Keratinocyte (primary cell): ENCODE measurements around the gene LDLRAD4. TPM values are rescaled to one million over a fixed set of nuclear protein-coding genes. Genes with fewer than 3 reads are reported as not detected.

Experiments used
- DNase-seq: peaks from one replicate; pipeline ENCODE4 v3.0.0-alpha.2; 2011; ENCODE audit warnings: low read depth, missing footprints, low spot score
- FAIRE-seq: peaks from 2 replicates; lab custom pipeline; 2011; peaks lifted over from hg19 to GRCh38; lab: Jason Lieb, UNC
- H2AFZ ChIP-seq: 2 replicates; pipeline ENCODE4 v1.6.0; 2012; ENCODE audit warnings: low read length, control low read depth, inconsistent platforms; ENCODE audit not compliant: control insufficient read depth
- H3K27ac ChIP-seq: 2 replicates; pipeline ENCODE4 v1.5.1; 2011; ENCODE audit warnings: low read length; ENCODE audit not compliant: control insufficient read depth, insufficient read depth
- H3K27me3 ChIP-seq: 3 replicates; pipeline ENCODE4 v1.6.0; 2011; ENCODE audit warnings: low read length; ENCODE audit not compliant: control insufficient read depth, insufficient read depth; ENCODE audit errors: extremely low read depth
- H3K36me3 ChIP-seq, 2 experiments: 2 replicates in 1 of 2; 3 replicates in 1 of 2; pipeline ENCODE4 v1.5.1; 2011; ENCODE audit warnings: low read length in 2 of 2, mild to moderate bottlenecking in 1 of 2; ENCODE audit not compliant: control insufficient read depth in 2 of 2, insufficient read depth in 2 of 2; ENCODE audit errors: extremely low read depth in 1 of 2
- H3K4me1 ChIP-seq: 3 replicates; pipeline ENCODE4 v1.5.1; 2011; ENCODE audit warnings: low read length; ENCODE audit not compliant: control insufficient read depth, insufficient read depth; ENCODE audit errors: extremely low read depth
- H3K4me2 ChIP-seq: 3 replicates; pipeline ENCODE4 v1.6.0; 2011; ENCODE audit warnings: low read depth, low read length; ENCODE audit not compliant: control insufficient read depth, insufficient read depth; ENCODE audit errors: extremely low read depth
- H3K4me3 ChIP-seq, 3 experiments: fragments of 200-600 bp in 1 of 3; sonication (generic) in 1 of 3; 2 replicates in 2 of 3; 3 replicates in 1 of 3; pipeline ENCODE4 v1.5.1; 2011 to 2016; ENCODE audit warnings: low read length in 3 of 3, mild to moderate bottlenecking in 3 of 3, control low read depth in 2 of 3, inconsistent platforms in 1 of 3, low read depth in 1 of 3, mixed read lengths in 1 of 3, mixed run types in 1 of 3, moderate library complexity in 1 of 3; ENCODE audit not compliant: control insufficient read depth in 2 of 3, insufficient read depth in 2 of 3; ENCODE audit errors: extremely low read depth in 1 of 3
- H3K79me2 ChIP-seq: 2 replicates; pipeline ENCODE4 v1.6.0; 2012; ENCODE audit warnings: low read length; ENCODE audit not compliant: control insufficient read depth, insufficient read depth
- H3K9ac ChIP-seq: 3 replicates; pipeline ENCODE4 v1.6.0; 2011; ENCODE audit warnings: low read length; ENCODE audit not compliant: control insufficient read depth, insufficient read depth; ENCODE audit errors: extremely low read depth
- H3K9me1 ChIP-seq: 3 replicates; pipeline ENCODE4 v1.6.0; 2011; ENCODE audit warnings: low read length; ENCODE audit not compliant: control insufficient read depth, insufficient read depth; ENCODE audit errors: extremely low read depth
- H3K9me3 ChIP-seq: 2 replicates; pipeline ENCODE4 v1.5.1; 2012; ENCODE audit warnings: low read depth, low read length; ENCODE audit not compliant: control insufficient read depth
- H4K20me1 ChIP-seq: 3 replicates; pipeline ENCODE4 v1.6.0; 2011; ENCODE audit warnings: low read length; ENCODE audit not compliant: control insufficient read depth, insufficient read depth; ENCODE audit errors: extremely low read depth
- EZH2 ChIP-seq: IDR thresholded peaks from one replicate; pipeline ENCODE4 v1.6.1; 2012; ENCODE audit warnings: inconsistent platforms, mild to moderate bottlenecking, low read length, moderate library complexity
- dilution Hi-C: fragments of 300-500 bp; cut with MboI; formaldehyde crosslinking; loops from one replicate; pipeline ENCODE4 v1.7.0; 2020; ENCODE audit warnings: low sequenced_read_pairs; ENCODE audit not compliant: extremely low pct_ligation_motif_present
- polyA plus RNA-seq, 5 experiments: library from polyadenylated mRNA; depleted of rRNA in 3 of 5; stranded (reverse) in 3 of 5; stranded (forward) in 1 of 5; unstranded in 1 of 5; fragments of >200 nt; gene quantifications; 1 replicate in 1 of 5; 2 replicates in 3 of 5; 3 replicates in 1 of 5; pipeline versions ENCODE4 v1.2.1 to v1.2.3, GENCODE V29; 2011 to 2012; ENCODE audit warnings: missing spikeins in 2 of 5, low read depth in 1 of 5, low replicate concordance in 1 of 5
- TF ChIP-seq, protein P1 (sequence below), 3 experiments: IDR thresholded peaks in 1 of 3; conservative IDR thresholded peaks in 1 of 3; optimal IDR thresholded peaks in 1 of 3; 2 replicates in 2 of 3; 3 replicates in 1 of 3; pipeline versions ENCODE3 to v1.5.1; 2011; ENCODE audit warnings: low read length in 3 of 3, mild to moderate bottlenecking in 3 of 3, moderate library complexity in 2 of 3, control low read depth in 1 of 3, inconsistent platforms in 1 of 3; ENCODE audit not compliant: insufficient read depth in 2 of 3; ENCODE audit errors: extremely low read depth in 1 of 3

LDLRAD4 gene
- polyA plus RNA-seq, 1 donor (not counting 4 experiments of a cell fraction or from before 2014, with no cell fraction given): not detected

- no peak overlapping the region for H3K4me2 ChIP-seq
- H3K9me1 ChIP-seq: no peaks in the 10 kb centered on the region
- H3K9me3 ChIP-seq: no peaks in the 10 kb centered on the region
- no peak for TF ChIP-seq EZH2
- TF ChIP-seq, protein P1, sequence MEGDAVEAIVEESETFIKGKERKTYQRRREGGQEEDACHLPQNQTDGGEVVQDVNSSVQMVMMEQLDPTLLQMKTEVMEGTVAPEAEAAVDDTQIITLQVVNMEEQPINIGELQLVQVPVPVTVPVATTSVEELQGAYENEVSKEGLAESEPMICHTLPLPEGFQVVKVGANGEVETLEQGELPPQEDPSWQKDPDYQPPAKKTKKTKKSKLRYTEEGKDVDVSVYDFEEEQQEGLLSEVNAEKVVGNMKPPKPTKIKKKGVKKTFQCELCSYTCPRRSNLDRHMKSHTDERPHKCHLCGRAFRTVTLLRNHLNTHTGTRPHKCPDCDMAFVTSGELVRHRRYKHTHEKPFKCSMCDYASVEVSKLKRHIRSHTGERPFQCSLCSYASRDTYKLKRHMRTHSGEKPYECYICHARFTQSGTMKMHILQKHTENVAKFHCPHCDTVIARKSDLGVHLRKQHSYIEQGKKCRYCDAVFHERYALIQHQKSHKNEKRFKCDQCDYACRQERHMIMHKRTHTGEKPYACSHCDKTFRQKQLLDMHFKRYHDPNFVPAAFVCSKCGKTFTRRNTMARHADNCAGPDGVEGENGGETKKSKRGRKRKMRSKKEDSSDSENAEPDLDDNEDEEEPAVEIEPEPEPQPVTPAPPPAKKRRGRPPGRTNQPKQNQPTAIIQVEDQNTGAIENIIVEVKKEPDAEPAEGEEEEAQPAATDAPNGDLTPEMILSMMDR (optimal IDR thresholded peaks at IDR 0.05 in 1 of 3, IDR thresholded peaks at IDR 0.05 in 1 of 3, conservative IDR thresholded peaks at IDR 0.05 in 1 of 3; ENCODE audit: extremely low read depth in 1 of 3, insufficient read depth in 2 of 3, low read length in 3 of 3): no peak
- H2AFZ ChIP-seq: no peak overlapping the region
- H4K20me1 ChIP-seq: no peaks in the 10 kb centered on the region
- dilution Hi-C loops: no loop called here
- H3K79me2 ChIP-seq: no peaks in the 10 kb centered on the region
- no peaks in the 10 kb centered on the region for H3K4me1 ChIP-seq
- H3K27me3 ChIP-seq: no peaks in the 10 kb centered on the region
- H3K27ac ChIP-seq: no peak overlapping the region
- no peak for DNase-seq
- no peak overlapping the region for H3K9ac ChIP-seq
- no peak overlapping the region for H3K4me3 ChIP-seq
- H3K36me3 ChIP-seq: no peaks in the 10 kb centered on the region
- FAIRE-seq: no peak
These were observed 348.6 kb downstream of the LDLRAD4 start for GRCh38 chr18:13566941-13567746.

GRCh38 chr18:13568443-13569392 is 350.2 kb downstream of the LDLRAD4 start:
- Histone ChIP-seq H3K9me1 (no peaks in the 10 kb centered on the region), H3K4me2 (no peak overlapping the region), H3K4me1 (no peaks in the 10 kb centered on the region), H3K4me3 (no peak overlapping the region), H3K27me3 (no peaks in the 10 kb centered on the region), H4K20me1 (no peaks in the 10 kb centered on the region), H2AFZ (no peak overlapping the region), H3K27ac (no peak overlapping the region), H3K9me3 (no peaks in the 10 kb centered on the region), H3K9ac (no peak overlapping the region), H3K79me2 (no peaks in the 10 kb centered on the region), H3K36me3 (no peaks in the 10 kb centered on the region)
- no peak for TF ChIP-seq EZH2
- TF ChIP-seq, protein P1 (optimal IDR thresholded peaks at IDR 0.05 in 1 of 3, IDR thresholded peaks at IDR 0.05 in 1 of 3, conservative IDR thresholded peaks at IDR 0.05 in 1 of 3; ENCODE audit: extremely low read depth in 1 of 3, insufficient read depth in 2 of 3, low read length in 3 of 3): no peak
- FAIRE-seq: no peak
- dilution Hi-C loops: no loop called here
- DNase-seq: no peak
